Measurements from ENCODE around the gene FRMD3. TPM values are rescaled to one million over a fixed set of nuclear protein-coding genes. Genes with fewer than 3 reads are reported as not detected.

The FRMD3 gene
- polyA plus RNA-seq, 1 donor from 2014 or later, result 13.0 TPM

DNA sequence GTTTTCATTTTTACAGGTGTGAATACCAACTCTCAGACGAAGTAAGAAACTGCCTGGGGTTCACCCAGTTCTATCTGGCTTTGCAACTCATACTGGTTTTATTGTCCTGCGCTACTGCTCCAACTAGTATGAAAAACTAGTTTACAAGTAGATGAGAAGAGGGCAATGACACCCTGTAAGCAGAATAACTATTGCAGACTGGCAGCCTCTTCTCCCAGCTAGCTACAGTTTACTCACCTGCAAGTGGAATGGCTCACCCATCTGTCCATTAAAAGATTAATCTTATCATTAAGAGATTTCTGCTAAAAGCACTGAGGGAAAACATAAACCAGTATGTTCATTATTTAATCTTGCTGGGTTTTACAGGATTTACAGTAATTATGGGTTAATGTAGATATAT is 113.4 kb downstream of the FRMD3 start:
- Histone ChIP-seq H3K79me2 (replicated peaks; ENCODE audit: insufficient read depth, low read length) (no peaks in the 10 kb centered on the region), H2AFZ (ENCODE audit: low read depth, low read length) (no peak overlapping the region), H3K36me3 (ENCODE audit: insufficient read depth, low read length) (no peaks in the 10 kb centered on the region), H3K9me3 (ENCODE audit: low read length) (no peaks in the 10 kb centered on the region), H4K20me1 (ENCODE audit: insufficient read depth) (no peaks in the 10 kb centered on the region), H3F3A (ENCODE audit: insufficient read depth, low read length, poor library complexity, severe bottlenecking) (no peaks in the 10 kb centered on the region), H3K9me2 (ENCODE audit: insufficient read depth, low read length) (no peaks in the 10 kb centered on the region), H3K4me2 (ENCODE audit: low read length) (no peak overlapping the region), H3K9ac (ENCODE audit: low read length) (no peak overlapping the region), H3K27ac (ENCODE audit: low read length) (no peak overlapping the region), H3K27me3 (ENCODE audit: insufficient read depth, low read depth, low read length) (no peaks in the 10 kb centered on the region), H3K4me3 (ENCODE audit: low read length) (no peak overlapping the region)
- no peak for TF ChIP-seq SMC3 (conservative IDR thresholded peaks at IDR 0.05; ENCODE audit: poor library complexity)
- no peak for TF ChIP-seq EZH2 (IDR thresholded peaks at IDR 0.05; ENCODE audit: borderline replicate concordance, insufficient read depth, low read length, poor library complexity, severe bottlenecking)
- TF ChIP-seq, protein P1, sequence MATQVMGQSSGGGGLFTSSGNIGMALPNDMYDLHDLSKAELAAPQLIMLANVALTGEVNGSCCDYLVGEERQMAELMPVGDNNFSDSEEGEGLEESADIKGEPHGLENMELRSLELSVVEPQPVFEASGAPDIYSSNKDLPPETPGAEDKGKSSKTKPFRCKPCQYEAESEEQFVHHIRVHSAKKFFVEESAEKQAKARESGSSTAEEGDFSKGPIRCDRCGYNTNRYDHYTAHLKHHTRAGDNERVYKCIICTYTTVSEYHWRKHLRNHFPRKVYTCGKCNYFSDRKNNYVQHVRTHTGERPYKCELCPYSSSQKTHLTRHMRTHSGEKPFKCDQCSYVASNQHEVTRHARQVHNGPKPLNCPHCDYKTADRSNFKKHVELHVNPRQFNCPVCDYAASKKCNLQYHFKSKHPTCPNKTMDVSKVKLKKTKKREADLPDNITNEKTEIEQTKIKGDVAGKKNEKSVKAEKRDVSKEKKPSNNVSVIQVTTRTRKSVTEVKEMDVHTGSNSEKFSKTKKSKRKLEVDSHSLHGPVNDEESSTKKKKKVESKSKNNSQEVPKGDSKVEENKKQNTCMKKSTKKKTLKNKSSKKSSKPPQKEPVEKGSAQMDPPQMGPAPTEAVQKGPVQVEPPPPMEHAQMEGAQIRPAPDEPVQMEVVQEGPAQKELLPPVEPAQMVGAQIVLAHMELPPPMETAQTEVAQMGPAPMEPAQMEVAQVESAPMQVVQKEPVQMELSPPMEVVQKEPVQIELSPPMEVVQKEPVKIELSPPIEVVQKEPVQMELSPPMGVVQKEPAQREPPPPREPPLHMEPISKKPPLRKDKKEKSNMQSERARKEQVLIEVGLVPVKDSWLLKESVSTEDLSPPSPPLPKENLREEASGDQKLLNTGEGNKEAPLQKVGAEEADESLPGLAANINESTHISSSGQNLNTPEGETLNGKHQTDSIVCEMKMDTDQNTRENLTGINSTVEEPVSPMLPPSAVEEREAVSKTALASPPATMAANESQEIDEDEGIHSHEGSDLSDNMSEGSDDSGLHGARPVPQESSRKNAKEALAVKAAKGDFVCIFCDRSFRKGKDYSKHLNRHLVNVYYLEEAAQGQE (IDR thresholded peaks at IDR 0.05; ENCODE audit: borderline replicate concordance), result no peak
- TF ChIP-seq RAD21 (conservative IDR thresholded peaks at IDR 0.05), result no peak
- no peak for TF ChIP-seq TAF1 (IDR thresholded peaks at IDR 0.05; ENCODE audit: low read depth)
- TF ChIP-seq, protein P2, sequence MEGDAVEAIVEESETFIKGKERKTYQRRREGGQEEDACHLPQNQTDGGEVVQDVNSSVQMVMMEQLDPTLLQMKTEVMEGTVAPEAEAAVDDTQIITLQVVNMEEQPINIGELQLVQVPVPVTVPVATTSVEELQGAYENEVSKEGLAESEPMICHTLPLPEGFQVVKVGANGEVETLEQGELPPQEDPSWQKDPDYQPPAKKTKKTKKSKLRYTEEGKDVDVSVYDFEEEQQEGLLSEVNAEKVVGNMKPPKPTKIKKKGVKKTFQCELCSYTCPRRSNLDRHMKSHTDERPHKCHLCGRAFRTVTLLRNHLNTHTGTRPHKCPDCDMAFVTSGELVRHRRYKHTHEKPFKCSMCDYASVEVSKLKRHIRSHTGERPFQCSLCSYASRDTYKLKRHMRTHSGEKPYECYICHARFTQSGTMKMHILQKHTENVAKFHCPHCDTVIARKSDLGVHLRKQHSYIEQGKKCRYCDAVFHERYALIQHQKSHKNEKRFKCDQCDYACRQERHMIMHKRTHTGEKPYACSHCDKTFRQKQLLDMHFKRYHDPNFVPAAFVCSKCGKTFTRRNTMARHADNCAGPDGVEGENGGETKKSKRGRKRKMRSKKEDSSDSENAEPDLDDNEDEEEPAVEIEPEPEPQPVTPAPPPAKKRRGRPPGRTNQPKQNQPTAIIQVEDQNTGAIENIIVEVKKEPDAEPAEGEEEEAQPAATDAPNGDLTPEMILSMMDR (IDR thresholded peaks at IDR 0.05; ENCODE audit: poor library complexity, severe bottlenecking), result no peak

DNA sequence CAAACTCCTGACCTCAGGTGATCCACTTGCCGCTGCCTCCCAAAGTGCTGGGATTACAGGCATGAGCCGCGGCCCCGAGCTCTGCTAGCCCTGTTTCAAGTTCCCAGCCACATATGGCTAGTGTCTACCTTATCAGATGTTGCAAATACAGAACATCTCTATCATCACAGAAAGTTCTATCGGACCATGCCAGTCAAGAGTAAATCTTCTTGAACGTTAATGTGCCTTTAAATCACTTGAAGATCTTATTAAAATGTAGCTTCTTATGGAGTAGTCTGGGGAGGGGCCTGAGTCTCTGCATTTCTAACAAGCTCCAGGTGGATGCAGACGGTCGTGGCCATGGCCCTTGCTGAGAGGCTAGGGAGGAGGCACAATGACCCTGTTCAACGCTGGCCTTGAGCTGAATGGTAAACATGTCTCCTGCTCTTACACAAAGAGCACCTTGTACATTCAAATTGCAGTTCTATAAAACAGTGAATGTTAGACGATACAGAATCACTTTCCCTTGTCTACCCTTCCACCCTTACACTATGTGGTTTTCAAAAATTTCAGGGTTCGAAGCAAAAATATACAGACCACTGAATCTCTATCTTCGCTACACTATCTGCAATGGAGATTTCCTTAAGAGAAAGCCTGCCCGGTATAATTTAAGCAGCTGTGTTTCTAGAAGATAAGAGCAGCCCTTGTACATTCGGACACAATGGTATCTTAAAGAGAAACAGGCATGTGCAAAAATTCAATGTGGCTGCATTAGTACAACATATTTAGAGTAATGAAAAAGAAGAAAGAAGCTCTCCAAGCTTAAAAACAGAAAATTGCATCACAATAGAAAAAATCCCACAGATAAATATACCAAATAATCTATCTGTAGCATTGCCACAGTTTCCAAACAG is 114.1 kb downstream of the FRMD3 start:
- Histone ChIP-seq H2AFZ (ENCODE audit: low read depth, low read length) (no peak overlapping the region), H3K4me3 (ENCODE audit: low read length) (no peak overlapping the region), H3K27me3 (ENCODE audit: insufficient read depth, low read depth, low read length) (no peaks in the 10 kb centered on the region), H3K36me3 (ENCODE audit: insufficient read depth, low read length) (no peaks in the 10 kb centered on the region), H3K27ac (ENCODE audit: low read length) (no peak overlapping the region), H3K9me3 (ENCODE audit: low read length) (no peaks in the 10 kb centered on the region), H3K9me2 (ENCODE audit: insufficient read depth, low read length) (no peaks in the 10 kb centered on the region), H4K20me1 (ENCODE audit: insufficient read depth) (no peaks in the 10 kb centered on the region), H3K9ac (ENCODE audit: low read length) (no peak overlapping the region), H3K4me2 (ENCODE audit: low read length) (no peak overlapping the region), H3K79me2 (replicated peaks; ENCODE audit: insufficient read depth, low read length) (no peaks in the 10 kb centered on the region), H3F3A (ENCODE audit: insufficient read depth, low read length, poor library complexity, severe bottlenecking) (no peaks in the 10 kb centered on the region)
- TF ChIP-seq MXI1 (conservative IDR thresholded peaks at IDR 0.05; ENCODE audit: poor library complexity, severe bottlenecking) (no peak), POLR2AphosphoS5 (IDR thresholded peaks at IDR 0.05) (no peak), EP300 (conservative IDR thresholded peaks at IDR 0.05; ENCODE audit: poor library complexity, severe bottlenecking) (no peak), RAD21 (conservative IDR thresholded peaks at IDR 0.05) (no peak), SMC3 (conservative IDR thresholded peaks at IDR 0.05; ENCODE audit: poor library complexity) (no peak), EZH2 (IDR thresholded peaks at IDR 0.05; ENCODE audit: borderline replicate concordance, insufficient read depth, low read length, poor library complexity, severe bottlenecking) (no peak), TAF1 (IDR thresholded peaks at IDR 0.05; ENCODE audit: low read depth) (no peak)
- TF ChIP-seq, protein P1 (IDR thresholded peaks at IDR 0.05; ENCODE audit: borderline replicate concordance), result no peak
- TF ChIP-seq, protein P2 (IDR thresholded peaks at IDR 0.05; ENCODE audit: poor library complexity, severe bottlenecking), result no peak

All from neural cell (in vitro differentiated cells).